HCEC 1CT (cell line): Measurements from ENCODE around the gene TBC1D14.
"Not testable (repeated sequence)": the region's sequence is repeated elsewhere in the genome, so short reads cannot be mapped to it uniquely, and the experiment has no call there.

Experiments used
- DNase-seq: peaks from one replicate; pipeline ENCODE4 v3.0.0-alpha.2; 2017

TBC1D14 gene

GRCh38 chr4:6910960-6911874 lies 1.6 kb downstream of the TBC1D14 start:
- no peak for DNase-seq

GRCh38 chr4:6911917-6912316 lies 2.3 kb downstream of the TBC1D14 start:
- not testable (repeated sequence) for DNase-seq

GRCh38 chr4:6912441-6912840 lies 2.8 kb downstream of the TBC1D14 start:
- DNase-seq: no peak

- no peak for DNase-seq
Measured at GRCh38 chr4:6913350-6913905, 3.8 kb downstream of the TBC1D14 start.

- no peak for DNase-seq
Measured at GRCh38 chr4:6914448-6914847, 4.8 kb downstream of the TBC1D14 start.

GRCh38 chr4:6915041-6916005 lies 5.7 kb downstream of the TBC1D14 start:
- DNase-seq: no peak

GRCh38 chr4:6916069-6916586 lies 6.5 kb downstream of the TBC1D14 start:
- DNase-seq: no peak

- no peak for DNase-seq
Measured at GRCh38 chr4:6916587-6917460, 7.2 kb downstream of the TBC1D14 start.

GRCh38 chr4:6917461-6918271 lies 8.0 kb downstream of the TBC1D14 start:
- DNase-seq: no peak

- no peak for DNase-seq
Measured at GRCh38 chr4:6918338-6918737, 8.7 kb downstream of the TBC1D14 start.

GRCh38 chr4:6920171-6920570 lies 10.5 kb downstream of the TBC1D14 start:
- no peak for DNase-seq

GRCh38 chr4:6923507-6923906 lies 13.9 kb downstream of the TBC1D14 start:
- DNase-seq: no peak

GRCh38 chr4:6924361-6924779 lies 14.7 kb downstream of the TBC1D14 start:
- no peak for DNase-seq

- DNase-seq: no peak
Measured at GRCh38 chr4:6925357-6925836, 15.8 kb downstream of the TBC1D14 start.

- DNase-seq: no peak
Measured at GRCh38 chr4:6926081-6926480, 16.5 kb downstream of the TBC1D14 start.

- DNase-seq: no peak
Measured at GRCh38 chr4:6926681-6927478, 17.3 kb downstream of the TBC1D14 start.

GRCh38 chr4:6928081-6928480 lies 18.5 kb downstream of the TBC1D14 start:
- no peak for DNase-seq

- DNase-seq: no peak
Measured at GRCh38 chr4:6929339-6929811, 19.7 kb downstream of the TBC1D14 start.

- no peak for DNase-seq
Measured at GRCh38 chr4:6929812-6930464, 20.3 kb downstream of the TBC1D14 start.
